Adrenal gland (tissue), 12 donors: Measurements from ENCODE around the gene CDK14. TPM values are rescaled to one million over a fixed set of nuclear protein-coding genes. Genes with fewer than 3 reads are reported as not detected.

Experiments used
- DNase-seq, 7 donors: peaks; one replicate each; pipeline ENCODE4 v3.0.0-alpha.2; 2019 to 2020
- H3K27ac ChIP-seq, 5 donors: fragments of 200-600 bp; sonication (generic) in 4 of 5; 1 replicate in 3 of 5; 2 replicates in 2 of 5; pipeline versions ENCODE4 v1.5.1 to v1.8.0; 2016 to 2020; ENCODE audit warnings: mild to moderate bottlenecking in 1 of 5
- H3K27me3 ChIP-seq: fragments of 200-600 bp; 2 replicates; pipeline ENCODE4 v1.8.0; 2021
- H3K36me3 ChIP-seq, 2 donors: fragments of 200-600 bp; replicated peaks in 1 of 2; 1 replicate in 1 of 2; 2 replicates in 1 of 2; pipeline versions ENCODE4 v1.5.1 to v1.8.0; 2018 to 2022
- H3K4me1 ChIP-seq, 2 donors: fragments of 200-600 bp; replicated peaks in 1 of 2; 1 replicate in 1 of 2; 2 replicates in 1 of 2; pipeline versions ENCODE4 v1.5.1 to v1.8.0; 2018 to 2021
- H3K4me3 ChIP-seq, 4 donors: fragments of 200-600 bp; sonication (generic) in 3 of 4; one replicate each; pipeline ENCODE4 v1.5.1; 2016 to 2018
- H3K9me3 ChIP-seq, 3 donors: fragments of 200-600 bp; sonication (generic) in 1 of 3; replicated peaks in 1 of 3; 1 replicate in 2 of 3; 2 replicates in 1 of 3; pipeline versions ENCODE4 v1.5.1 to v1.8.0; 2016 to 2021
- CTCF ChIP-seq, 6 experiments: fragments of 450-650 bp in 4 of 6; fragments of 200-600 bp in 2 of 6; sonication (generic) in 1 of 6; IDR thresholded peaks; 1 replicate in 5 of 6; 2 replicates in 1 of 6; pipeline versions ENCODE4 v1.5.1 to v1.8.0; 2016 to 2021; ENCODE audit warnings: antibody characterized with exemption in 6 of 6, mild to moderate bottlenecking in 2 of 6, moderate library complexity in 1 of 6
- POLR2A ChIP-seq, 2 donors: fragments of 450-650 bp; IDR thresholded peaks; one replicate each; pipeline ENCODE4 v1.6.1; 2017; ENCODE audit warnings: antibody characterized with exemption in 2 of 2, mild to moderate bottlenecking in 2 of 2, moderate library complexity in 1 of 2
- WGBS, 4 donors: extraction: QIAGEN DNeasy Blood & Tissue Kit in 2 of 4; methylation state at CpG; one replicate each; pipeline versions ENCODE4 v1.1.5 to v1.1.7; 2013 to 2017; 5-methylcytosine and 5-hydroxymethylcytosine counted together
- intact Hi-C, 2 donors: fragments of 100-400 bp; cut with DNase I; formaldehyde crosslinking; loops; one replicate each; pipeline versions ENCODE4 v1.14.1 to v1.15.0; 2022 to 2023
- polyA plus RNA-seq, 3 donors: library from polyadenylated mRNA; stranded (reverse); fragments of 200-250 nt in 2 of 3; fragments of 350-450 nt in 1 of 3; fragmentation: Illumina TruSeq in 1 of 3; extraction: RNeasy Lipid Tissue Mini Kit (QIAGEN cat#74804) in 1 of 3; gene quantifications; one replicate each; pipeline ENCODE4 v1.2.3, GENCODE V29; 2013 to 2014
- total RNA-seq, 9 donors: library from RNA; depleted of rRNA in 4 of 9; stranded (reverse); fragments of >200 nt in 4 of 9; fragments of 120-200 nt in 1 of 9; fragmentation: NEBNext Ultra II Directional in 1 of 9; extraction: Animal tissue kit (Norgen Biotek cat#: 25700) in 1 of 9; gene quantifications; one replicate each; pipeline versions ENCODE4 v1.1.0 to v1.2.4, GENCODE V29; 2013 to 2023
- donor health status: healthy with polysubstance abuse.
- donor health status: Bipolar disorder and iron deficiency.
- donor health status: DM: yes; HTN: yes; CAD: no.
- donor health status: DM: no; HTN: no; CAD: no.
- donor health status: DM: no; HTN: no; CAD: no.
- donor health status: DM: yes; HTN: yes; CAD: no.

The CDK14 gene
- total and polyA plus RNA-seq, 12 donors: 1.9 to 14.5 (median 7.6) TPM

GRCh38 chr7:90850471-90850870 is 254.3 kb downstream of the CDK14 start:
- Histone ChIP-seq H3K27me3 (no peaks in the 10 kb centered on the region), H3K4me3 (no peak overlapping the region), H3K9me3 (no peaks in the 10 kb centered on the region), H3K36me3 (no peaks in the 10 kb centered on the region), H3K4me1 (no peaks in the 10 kb centered on the region), H3K27ac (no peak overlapping the region)
- intact Hi-C loops: no loop called here
- no peak for TF ChIP-seq CTCF (IDR thresholded peaks at IDR 0.05)
- no peak for TF ChIP-seq POLR2A (IDR thresholded peaks at IDR 0.05)
- no peak for DNase-seq
- 77 to 83% (median 78%) methylated on average over 2 of the region's 2 CpGs for WGBS, 4 donors

- Histone ChIP-seq H3K4me3 (no peak overlapping the region), H3K4me1 (no peaks in the 10 kb centered on the region), H3K36me3 (no peaks in the 10 kb centered on the region), H3K27me3 (no peaks in the 10 kb centered on the region), H3K27ac (no peak overlapping the region), H3K9me3 (no peaks in the 10 kb centered on the region)
- DNase-seq: no peak
- WGBS, 4 donors: 93 to 98% (median 96%) methylated on average over 2 of the region's 2 CpGs
- intact Hi-C loops: no loop called here
- TF ChIP-seq CTCF (IDR thresholded peaks at IDR 0.05) (no peak), POLR2A (IDR thresholded peaks at IDR 0.05) (no peak)
Observed at GRCh38 chr7:90853205-90853604, 257.1 kb downstream of the CDK14 start.

- no peak overlapping the region for H3K27ac ChIP-seq
- H3K9me3 ChIP-seq: no peaks in the 10 kb centered on the region
- intact Hi-C loops: no loop called here
- H3K36me3 ChIP-seq: no peaks in the 10 kb centered on the region
- H3K27me3 ChIP-seq: no peaks in the 10 kb centered on the region
- no peaks in the 10 kb centered on the region for H3K4me1 ChIP-seq
- WGBS, 4 donors: 90 to 96% (median 93%) methylated on average over 6 of the region's 6 CpGs
- DNase-seq: no peak
- no peak overlapping the region for H3K4me3 ChIP-seq
- TF ChIP-seq POLR2A (IDR thresholded peaks at IDR 0.05): no peak
Observed at GRCh38 chr7:90856351-90857070, 260.4 kb downstream of the CDK14 start.

- Histone ChIP-seq H3K27ac (no peak overlapping the region), H3K4me1 (no peaks in the 10 kb centered on the region), H3K9me3 (no peaks in the 10 kb centered on the region), H3K4me3 (no peak overlapping the region), H3K27me3 (no peaks in the 10 kb centered on the region), H3K36me3 (no peaks in the 10 kb centered on the region)
- no peak for DNase-seq
- intact Hi-C loops: no loop called here
- 85 to 92% (median 88%) methylated on average over 2 of the region's 2 CpGs for WGBS, 4 donors
- TF ChIP-seq POLR2A (IDR thresholded peaks at IDR 0.05) (no peak), CTCF (IDR thresholded peaks at IDR 0.05) (no peak)
Observed at GRCh38 chr7:90857603-90858002, 261.5 kb downstream of the CDK14 start.

- 88 to 95% (median 90%) methylated on average over 2 of the region's 2 CpGs for WGBS, 4 donors
- Histone ChIP-seq H3K4me1 (no peaks in the 10 kb centered on the region), H3K27ac (no peak overlapping the region), H3K9me3 (peaks cover 0 to under 1% (median 0%) of the 10 kb centered on the region in 3 donors), H3K4me3 (no peak overlapping the region), H3K27me3 (no peaks in the 10 kb centered on the region), H3K36me3 (no peaks in the 10 kb centered on the region)
- no peak for DNase-seq
- TF ChIP-seq POLR2A (IDR thresholded peaks at IDR 0.05) (no peak), CTCF (IDR thresholded peaks at IDR 0.05) (no peak)
- intact Hi-C loops: no loop called here
Observed at GRCh38 chr7:90858546-90858945, 262.4 kb downstream of the CDK14 start.
